ENCODE data around the gene EZR.

DNA sequence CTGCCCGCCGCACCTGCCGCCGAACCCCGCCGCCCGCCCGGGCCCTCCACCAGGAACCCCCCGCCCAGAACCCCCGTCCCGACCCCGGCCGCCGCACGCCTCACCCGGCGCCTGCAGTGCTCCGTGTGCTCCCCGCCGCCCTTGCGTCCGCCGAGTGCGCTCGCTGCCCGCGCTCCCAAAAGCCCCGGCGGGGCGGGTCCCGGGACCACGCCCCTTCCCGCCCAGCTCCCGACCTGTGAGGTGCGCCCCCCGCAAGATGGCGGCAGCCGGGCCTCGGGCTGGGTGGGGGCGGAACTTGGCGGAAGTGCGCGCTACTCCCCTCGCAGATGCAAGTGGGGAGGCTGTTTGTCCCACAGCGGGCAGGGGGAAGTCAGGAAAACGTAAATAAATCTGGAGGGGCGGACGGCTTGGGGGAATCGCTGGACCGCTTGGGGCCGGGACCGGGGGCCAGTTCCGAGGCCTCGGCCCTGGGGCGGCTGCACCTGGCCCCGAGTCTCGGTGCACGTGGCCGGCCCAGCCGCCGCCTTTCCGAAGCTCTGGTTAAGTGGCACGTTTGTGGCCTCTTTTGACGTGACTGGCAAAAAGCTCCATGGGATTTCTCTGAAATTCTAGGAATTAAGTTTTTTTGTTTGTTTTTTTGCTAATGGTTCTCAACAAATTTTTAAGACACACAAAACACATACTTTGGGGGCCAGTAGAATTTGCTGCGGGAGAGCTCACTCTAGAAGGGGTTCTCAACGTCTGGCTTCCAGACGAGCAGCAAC is at the start of gene EZR:
- TF ChIP-seq, protein P1, sequence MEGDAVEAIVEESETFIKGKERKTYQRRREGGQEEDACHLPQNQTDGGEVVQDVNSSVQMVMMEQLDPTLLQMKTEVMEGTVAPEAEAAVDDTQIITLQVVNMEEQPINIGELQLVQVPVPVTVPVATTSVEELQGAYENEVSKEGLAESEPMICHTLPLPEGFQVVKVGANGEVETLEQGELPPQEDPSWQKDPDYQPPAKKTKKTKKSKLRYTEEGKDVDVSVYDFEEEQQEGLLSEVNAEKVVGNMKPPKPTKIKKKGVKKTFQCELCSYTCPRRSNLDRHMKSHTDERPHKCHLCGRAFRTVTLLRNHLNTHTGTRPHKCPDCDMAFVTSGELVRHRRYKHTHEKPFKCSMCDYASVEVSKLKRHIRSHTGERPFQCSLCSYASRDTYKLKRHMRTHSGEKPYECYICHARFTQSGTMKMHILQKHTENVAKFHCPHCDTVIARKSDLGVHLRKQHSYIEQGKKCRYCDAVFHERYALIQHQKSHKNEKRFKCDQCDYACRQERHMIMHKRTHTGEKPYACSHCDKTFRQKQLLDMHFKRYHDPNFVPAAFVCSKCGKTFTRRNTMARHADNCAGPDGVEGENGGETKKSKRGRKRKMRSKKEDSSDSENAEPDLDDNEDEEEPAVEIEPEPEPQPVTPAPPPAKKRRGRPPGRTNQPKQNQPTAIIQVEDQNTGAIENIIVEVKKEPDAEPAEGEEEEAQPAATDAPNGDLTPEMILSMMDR (IDR thresholded peaks at IDR 0.05; ENCODE audit: insufficient read depth, low read depth, low read length): no peak
- no peak for TF ChIP-seq EZH2 (IDR thresholded peaks at IDR 0.05; ENCODE audit: insufficient read depth, low read length)
